HL-60/S4 (cell line): Measurements from ENCODE around the gene CLSTN2.

Source experiments
- in situ Hi-C: fragments of 300-500 bp; cut with MboI; formaldehyde crosslinking; loops from 2 replicates; pipeline ENCODE4 v1.14.3; 2022; ENCODE audit warnings: low sequenced_read_pairs

The CLSTN2 gene

DNA sequence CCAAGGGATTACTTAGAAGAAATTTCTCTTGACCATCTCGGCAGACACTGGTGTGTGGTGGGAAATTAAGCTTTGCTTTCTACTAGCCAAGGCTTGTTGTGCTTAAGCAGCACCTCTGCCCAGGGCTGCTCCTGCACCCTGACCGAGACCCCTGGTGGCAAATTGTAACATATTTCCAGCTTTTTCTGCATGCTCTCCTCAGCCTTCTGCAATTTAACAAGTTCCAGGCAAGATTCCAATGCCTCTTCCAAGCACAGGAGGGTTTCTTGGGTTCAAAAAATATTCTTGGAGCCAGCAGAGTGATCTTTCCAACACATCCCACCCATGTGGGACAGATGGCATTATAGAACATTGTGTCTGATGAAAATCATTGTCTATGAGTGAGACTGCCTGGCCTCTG is 210.5 kb downstream of the CLSTN2 start:
- in situ Hi-C loops: no loop called here

DNA sequence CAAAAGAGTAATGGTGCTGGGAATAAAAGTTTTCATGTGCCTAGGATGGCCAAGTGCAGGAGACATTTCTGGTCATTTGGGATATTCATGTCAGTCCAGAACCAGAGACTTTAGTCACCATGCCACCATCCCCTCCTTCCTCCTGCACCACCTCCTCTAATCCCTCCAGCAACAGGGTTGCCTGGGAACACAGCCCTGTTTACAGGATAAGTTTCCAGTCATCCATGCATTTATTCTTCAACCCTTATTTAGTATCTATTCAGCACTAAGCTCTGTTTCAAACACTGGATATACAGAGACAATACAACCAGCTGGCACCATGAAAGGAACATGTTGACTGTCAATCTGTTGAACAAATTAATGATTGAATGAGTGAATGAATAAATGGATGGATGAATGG is 211.7 kb downstream of the CLSTN2 start:
- in situ Hi-C loops: no loop called here

DNA sequence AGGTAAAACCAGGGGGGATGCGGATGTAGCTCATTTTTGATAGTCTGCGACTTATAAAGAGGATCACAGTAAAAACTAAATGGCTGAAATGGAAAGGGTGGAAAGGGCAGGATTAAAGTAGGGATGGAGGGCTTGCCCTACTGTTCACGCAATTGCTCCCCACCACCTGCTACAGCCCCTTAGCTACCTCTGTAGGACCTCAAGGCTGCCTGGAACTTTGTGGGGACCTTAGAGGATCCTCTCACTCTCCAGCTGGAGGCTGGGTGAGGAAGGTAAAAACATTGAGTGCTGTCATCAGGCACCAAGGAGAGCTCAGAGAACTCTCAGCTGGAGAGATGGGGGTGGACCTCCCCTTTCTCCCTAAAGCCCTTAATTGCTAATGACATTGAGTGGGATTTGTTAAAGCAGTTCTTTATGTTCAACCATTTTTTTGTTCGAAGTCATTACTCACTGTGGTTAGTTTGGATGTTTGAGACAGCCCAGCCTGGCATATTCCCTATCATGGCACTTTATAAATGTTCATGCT is 213.0 kb downstream of the CLSTN2 start:
- in situ Hi-C loops: no loop called here

DNA sequence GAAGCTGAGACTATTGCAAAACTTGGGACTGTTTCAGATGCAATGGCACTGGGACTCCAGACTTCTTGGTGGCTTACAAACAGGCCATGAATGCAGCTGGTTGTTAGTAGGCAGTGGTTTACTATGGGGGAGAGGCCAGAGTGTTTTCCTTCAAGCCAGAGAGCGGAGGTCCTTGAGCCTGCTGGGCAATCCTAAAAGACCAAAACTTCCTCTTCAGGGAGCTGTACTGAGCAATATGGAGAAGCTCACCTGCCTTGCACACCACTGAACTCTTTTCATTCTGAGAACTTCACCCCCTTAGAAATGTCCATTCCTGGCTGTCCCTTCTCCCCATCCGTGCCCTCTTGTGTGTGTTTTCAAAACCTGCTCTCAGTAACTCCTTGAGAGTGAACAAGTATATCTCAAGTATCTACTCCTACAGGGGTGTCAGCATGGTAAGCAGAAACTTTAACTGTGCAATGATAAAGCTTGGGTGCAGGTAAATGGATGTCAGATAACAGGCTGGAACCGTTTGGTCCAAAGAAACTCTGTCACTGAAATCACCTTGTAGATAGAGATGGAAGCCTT is 213.9 kb downstream of the CLSTN2 start:
- in situ Hi-C loops: no loop called here

DNA sequence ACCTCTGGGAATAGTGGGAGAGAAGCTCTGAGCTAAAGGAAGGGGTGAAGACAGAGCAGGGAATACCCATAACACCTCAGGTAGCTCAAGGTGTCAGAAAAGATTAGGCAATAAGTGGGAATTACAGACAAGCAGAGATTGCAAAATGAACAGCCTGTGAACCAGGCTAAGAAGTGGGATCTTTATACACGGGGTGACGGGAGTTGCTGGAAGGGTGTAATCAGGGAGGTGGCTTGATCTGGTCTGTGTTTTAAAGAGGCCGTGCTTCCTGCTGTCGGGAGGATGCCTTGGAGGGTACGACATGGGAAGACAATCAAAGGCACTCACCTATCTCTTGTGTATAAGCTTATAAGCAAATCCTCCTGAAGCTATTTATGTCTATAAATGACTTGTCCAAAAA is 216.3 kb downstream of the CLSTN2 start:
- in situ Hi-C loops: no loop called here

DNA sequence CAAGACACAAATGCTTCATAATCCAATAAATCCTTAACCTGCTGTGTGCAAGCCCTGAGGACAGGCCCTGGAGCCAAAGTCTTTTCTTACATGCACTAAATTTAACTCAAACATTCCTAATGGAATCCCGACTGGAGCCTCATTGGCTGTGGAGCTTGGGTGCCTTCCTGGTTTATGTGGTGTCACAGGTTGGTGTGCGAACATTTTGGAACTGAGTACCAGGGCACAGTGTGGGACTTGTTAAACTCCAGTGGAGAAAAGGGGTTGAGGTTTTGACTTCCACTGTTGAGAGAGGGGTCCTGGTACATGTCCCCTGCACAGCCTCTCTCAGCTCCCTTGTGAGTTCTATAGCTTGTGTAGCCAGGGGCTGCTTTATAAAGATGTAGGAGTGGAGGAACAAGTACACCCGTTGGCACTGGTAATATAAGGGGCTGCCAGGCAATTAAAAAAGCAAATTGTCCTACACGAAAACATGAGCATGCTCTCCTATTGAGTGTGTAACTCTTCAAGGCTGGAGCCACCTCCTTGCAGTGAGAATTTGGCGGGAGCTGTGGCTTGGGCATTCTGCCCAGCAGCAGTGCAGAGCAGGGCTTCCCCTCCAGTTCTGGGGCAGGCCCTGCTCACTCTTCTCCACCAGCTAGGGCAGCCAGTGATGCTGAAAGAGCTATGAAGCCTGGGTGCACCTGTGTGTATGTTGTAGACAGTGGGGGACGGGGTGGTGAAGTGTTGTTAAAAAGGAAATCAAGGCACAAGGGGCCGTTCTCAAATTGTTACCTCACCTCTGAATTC is 218.1 kb downstream of the CLSTN2 start:
- in situ Hi-C loops: no loop called here

DNA sequence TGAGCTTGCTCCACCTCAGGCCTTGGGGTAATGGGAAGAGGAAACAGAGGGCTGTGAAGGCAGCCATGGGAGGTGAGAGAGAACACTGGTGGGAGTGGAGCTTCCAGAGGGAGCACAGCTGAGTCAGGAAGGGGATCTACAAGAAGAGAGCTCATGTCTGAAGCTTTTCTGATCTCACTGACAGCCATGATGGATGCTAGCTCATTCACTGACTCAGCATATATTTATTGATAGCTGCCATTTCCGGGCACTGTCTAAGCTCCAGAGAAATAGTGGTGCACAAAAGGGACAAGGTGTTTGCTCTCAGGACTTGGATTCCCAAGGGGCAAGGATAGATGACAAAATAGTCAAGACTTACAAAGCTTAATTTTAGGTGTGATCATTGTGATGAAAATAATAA is 218.8 kb downstream of the CLSTN2 start:
- in situ Hi-C loops: no loop called here

DNA sequence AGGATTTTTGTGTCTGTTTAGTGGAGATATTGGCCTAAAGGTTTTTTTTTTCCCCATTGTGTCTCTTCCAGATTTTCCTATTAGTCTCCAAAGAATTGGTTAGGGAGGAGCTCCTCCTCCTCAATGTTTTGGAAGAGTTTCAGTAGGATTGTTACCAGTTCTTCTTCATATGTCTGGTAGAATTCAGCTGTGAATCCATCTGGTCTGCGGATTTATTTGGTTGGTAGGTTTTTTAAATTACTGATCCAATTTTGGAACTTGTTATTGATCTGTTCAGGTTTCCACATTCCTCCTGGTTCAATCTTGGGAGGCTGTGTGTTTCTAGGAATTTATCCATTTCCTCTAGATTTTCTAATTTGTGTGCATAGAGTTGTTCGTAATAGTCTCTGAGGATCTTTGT is 222.2 kb downstream of the CLSTN2 start:
- in situ Hi-C loops: no loop called here

DNA sequence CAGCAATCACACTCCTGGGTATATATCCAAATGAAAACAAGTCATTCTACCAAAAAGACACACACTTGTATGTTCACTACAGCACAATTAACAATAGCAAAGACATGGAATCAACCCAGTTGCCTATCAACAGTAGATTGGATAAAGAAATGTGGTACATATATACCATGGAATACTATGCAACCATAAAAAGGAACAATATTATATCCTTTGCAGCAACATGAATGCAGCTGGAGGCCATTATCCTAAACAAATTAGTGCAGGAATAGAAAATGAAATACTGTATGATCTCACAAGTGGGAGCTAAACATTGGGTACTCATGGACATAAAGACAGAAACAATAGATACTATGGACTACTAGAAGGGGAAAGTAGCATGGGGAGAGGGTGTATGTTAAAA is 224.7 kb downstream of the CLSTN2 start:
- in situ Hi-C loops: no loop called here

DNA sequence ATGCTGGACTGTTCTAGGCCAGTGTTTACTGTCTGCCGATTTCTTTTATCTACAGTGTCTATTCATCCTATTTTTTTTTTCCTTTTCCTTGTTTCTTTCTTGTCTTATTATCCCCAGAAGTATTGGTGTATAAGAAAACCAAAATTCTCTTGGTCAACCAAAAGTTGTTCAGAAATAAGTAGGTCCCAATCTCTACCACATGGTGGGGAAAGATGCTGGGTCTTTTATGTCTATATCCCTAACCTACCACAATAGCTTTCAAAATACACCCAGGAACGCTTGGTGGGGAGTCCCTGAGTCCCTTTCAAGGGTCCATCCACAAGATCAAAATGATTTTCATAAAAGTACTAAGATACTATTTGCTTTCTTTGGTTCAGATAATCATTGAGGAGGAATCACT is 225.6 kb downstream of the CLSTN2 start:
- in situ Hi-C loops: no loop called here

DNA sequence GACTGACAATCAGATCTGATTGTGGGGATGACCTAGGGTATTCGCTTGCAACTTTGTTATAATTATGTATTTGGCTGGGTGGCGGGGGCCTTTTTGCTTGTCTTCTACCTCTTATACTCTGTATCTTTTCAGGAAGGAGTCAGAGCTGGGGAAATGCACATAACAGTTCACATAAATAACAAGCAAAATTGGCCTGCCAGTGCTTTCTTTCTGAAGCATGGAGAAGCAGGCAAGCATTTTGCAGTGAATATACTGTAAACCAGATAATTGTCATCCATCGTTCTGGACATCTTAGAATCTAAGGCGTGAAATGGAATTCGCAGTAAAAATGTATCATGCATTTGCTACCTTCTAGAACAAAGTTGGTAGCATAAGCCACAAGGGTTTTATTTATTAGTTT is 227.6 kb downstream of the CLSTN2 start:
- in situ Hi-C loops: no loop called here

DNA sequence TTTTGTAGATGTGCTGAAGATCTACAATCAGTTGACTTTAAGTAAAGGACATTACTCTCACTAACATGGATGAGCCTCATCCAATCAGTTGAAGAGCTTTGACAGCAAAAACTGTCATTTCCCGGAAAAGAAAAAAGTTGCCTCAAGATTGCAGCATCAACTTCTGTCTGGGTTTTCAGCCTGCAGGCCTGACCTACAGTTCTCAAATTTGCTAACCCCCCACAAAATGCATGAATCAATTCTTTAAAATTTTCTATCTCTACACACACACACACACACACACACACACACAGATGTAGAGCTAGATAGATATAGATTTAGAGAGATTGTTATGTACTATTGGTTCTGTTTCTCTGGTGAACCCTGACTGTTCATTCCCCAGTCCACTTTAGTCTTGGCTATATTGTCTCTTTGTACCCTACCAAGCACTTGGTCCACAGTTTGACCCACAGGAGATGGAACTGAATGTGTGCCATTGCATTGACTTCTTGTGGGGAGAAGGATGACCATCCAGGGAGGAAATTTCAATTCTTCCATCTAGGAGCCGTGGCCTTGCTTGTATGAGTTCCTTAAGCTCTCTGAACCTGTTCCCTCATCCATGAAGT is 228.3 kb downstream of the CLSTN2 start:
- in situ Hi-C loops: no loop called here

DNA sequence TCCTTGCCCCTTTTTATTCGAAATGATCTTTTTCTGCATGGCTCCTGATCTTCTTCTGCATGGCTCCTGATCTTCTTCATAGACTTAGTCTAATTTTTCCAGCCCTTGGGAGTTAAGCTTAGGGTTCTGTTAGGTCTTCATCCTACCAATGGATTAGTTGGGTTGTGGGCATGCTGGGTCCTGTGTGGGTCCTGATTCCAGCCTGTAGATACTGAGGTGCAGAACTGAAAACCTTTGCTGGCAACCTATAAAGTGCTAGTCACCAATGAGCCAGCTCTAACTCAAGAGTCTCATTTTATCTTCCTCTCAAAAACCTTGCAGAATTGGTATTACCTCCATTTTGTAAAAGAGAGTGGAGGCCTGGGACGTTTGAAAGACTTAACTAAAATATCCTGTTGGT is 229.2 kb downstream of the CLSTN2 start:
- in situ Hi-C loops: no loop called here

DNA sequence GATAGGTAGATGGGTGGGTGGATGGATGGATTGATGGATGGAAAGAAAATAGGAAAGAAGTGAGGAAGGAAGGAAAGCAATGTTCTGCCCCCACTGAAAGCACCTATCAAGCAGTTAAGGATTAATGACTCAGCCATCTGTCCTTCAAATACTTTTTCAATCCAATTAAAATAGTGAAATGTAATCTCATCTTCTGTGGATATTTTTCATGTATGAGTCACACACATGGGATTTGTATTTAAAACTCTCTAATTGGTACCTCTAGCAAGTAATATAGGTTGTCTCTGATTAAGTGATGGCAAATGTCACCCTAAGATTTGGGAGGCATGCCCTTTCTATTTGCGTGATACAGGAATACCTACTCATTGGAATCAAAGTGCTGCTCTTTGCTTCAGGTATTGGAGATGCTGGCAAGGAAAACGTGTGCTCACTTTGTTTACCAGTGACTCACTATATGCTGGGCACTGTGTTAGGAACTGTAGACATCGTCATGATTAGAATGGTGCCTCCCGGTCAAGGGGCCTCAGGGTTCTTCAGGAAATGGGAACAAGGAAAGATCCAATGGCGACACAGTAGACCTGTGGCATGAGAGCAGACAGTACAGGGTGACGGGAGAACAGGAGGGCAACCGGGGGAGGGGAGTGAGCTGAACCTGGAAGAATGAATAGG is 230.1 kb downstream of the CLSTN2 start:
- in situ Hi-C loops: no loop called here

DNA sequence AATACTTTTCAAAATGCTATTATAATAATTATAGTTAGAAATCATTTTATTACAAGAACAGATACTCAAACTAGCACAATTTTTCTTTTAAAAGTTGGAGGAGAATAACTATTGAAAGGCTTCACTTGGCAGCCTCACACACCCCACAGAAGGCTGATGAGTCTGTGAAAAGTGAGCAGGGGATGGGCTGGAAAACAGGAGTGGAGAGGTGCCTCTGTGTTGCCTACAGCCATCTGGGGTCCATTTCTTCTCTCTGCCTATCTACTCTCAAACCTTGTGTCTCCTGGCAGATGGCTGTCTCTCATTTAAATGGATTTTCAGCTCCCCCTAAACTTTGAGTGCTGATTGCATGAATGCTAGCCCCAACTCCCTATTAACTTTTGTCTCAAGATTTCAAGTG is 230.8 kb downstream of the CLSTN2 start:
- in situ Hi-C loops: no loop called here

DNA sequence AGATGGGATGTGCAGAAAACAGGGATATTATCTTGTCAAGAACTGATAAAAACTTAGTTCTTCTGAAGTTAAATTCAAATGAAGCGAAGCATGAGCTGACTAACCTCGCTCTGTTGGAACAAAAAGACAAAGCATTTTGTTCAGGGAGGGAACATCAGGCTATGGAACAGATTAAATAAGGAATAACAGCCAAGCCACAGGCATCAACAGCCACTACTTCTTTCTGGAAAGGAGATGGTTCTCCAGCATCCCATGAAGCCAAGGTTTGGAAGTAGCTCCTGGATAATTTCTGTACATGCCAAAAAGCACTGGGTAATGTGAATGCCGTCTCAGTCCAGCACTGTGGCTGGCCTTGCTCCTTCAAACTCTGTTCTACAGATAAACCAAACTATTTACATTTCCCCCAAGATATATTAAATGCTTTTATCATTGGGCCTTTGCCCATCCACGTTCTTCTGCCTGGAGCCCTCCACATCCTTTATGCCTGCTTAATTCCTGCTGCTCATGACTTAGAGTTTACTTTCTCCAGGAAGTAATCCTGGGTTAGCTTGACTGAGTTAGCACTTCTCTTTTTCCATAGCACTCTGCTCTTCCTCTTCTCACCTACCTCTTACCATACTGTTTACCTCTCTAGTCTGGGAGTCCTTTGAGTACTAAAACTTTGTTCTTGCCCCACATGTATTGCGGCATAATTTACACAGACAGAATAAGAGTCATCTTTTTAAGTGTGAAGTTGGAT is 232.0 kb downstream of the CLSTN2 start:
- in situ Hi-C loops: no loop called here

DNA sequence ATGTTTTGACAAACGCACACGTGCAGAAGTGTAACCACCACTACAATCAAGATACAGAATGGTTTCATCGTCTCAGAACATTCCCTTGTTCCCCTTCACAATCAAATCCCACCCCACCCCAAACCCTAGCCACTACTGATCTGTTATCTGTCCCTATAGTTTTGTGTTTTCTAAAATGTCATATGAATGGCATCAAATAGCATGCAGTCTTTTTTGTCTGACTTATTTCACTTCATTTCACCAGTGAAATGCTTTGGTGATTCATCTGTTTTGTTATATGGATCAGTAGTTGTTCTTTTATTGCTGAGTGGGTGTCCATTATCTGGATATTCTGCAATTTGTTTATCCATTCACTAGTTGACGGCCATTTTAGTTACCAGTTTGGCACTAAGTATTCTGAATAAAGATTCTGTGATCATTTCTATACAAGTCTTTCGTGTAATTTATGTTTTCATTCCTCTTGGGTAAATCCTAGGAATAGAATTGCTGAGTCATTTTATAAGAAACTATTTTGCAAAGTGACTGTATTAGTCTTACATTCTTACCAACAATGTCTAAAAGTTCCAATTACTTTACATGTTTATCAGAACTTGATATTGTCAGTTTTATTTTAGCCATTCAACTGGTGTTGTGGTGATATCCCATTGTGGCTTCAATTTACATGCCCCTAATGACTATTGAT is 232.8 kb downstream of the CLSTN2 start:
- in situ Hi-C loops: no loop called here

DNA sequence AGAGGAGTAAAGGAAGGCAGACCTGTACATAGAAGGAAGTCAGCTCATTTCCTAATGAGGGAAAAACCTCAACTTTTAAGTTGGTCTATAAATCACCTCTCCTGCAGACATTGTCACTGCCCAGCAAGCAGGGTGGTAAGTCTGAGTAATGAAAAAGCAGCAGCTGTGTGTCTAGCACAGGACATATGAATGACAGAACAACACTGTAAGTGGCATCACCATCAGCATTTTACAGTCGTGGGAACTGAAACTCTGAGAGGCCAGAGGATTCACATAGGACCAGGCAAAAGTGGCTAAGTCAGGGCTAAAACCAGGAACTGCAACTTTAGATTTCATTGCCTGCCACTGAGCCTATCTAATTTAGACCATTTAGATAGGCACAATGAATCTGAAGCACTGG is 235.6 kb downstream of the CLSTN2 start:
- in situ Hi-C loops: no loop called here

DNA sequence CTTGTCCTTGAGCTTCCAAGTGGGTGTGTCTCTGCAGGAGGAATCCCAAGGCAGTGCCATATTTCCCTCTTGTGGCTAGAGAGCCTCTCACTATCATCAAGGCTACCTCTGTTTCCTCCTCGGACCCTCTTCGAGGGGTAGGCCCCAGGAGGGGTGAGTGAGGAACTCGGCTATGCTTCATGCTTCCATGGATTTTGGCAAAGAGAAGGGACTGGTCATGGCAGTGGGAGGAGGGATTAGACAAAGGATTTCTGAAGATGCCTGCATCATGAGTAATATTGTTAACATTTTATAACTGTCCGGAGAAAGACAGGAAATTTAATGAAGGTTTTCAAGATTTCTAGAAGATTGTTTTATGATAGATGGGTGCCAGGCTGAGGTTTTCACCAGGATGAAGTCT is 241.5 kb downstream of the CLSTN2 start:
- in situ Hi-C loops: no loop called here

DNA sequence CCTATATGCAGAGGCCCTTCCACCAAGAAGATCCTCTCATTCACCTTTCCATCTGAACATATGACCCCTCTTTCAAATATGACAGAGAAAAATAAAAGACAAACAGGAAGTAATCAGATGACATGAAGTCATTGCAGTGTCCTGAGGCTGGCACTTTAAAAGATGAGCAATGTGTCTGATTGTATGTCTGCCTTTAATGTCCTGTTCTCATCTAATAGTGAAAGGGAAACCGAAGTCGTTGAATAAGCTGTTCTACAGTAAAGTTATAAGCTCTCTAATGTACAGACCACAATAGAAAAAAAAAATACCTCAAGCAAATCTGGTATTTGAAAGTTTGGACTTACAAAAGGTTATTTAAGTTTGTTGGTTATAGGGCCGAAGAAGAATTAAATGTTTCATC is 243.0 kb downstream of the CLSTN2 start:
- in situ Hi-C loops: no loop called here
